Heart right ventricle (tissue), 16 donors: Measurements from ENCODE around the gene TCEAL1. TPM values are rescaled to one million over a fixed set of nuclear protein-coding genes. Genes with fewer than 3 reads are reported as not detected.

Source experiments
- ATAC-seq, 8 donors: fragments of 200-7000 bp; cut with Tn5 transposase; one replicate each; pipeline ENCODE4 v1.9.1; 2020; ENCODE audit warnings: mild to moderate bottlenecking in 8 of 8, moderate library complexity in 8 of 8, moderate number of reproducible peaks in 1 of 8
- DNase-seq, 2 donors: peaks; one replicate each; pipeline ENCODE4 v3.0.0-alpha.2; 2020
- H3K27ac ChIP-seq, 10 donors: fragments of 200-600 bp; sonication (generic) in 2 of 10; one replicate each; pipeline versions ENCODE4 v1.5.0 to v1.8.0; 2020 to 2022; ENCODE audit warnings: mild to moderate bottlenecking in 3 of 10
- H3K27me3 ChIP-seq, 7 donors: fragments of 200-600 bp; one replicate each; pipeline ENCODE4 v1.8.0; 2021 to 2022; ENCODE audit warnings: mild to moderate bottlenecking in 2 of 7
- H3K36me3 ChIP-seq, 9 donors: fragments of 200-600 bp; sonication (generic) in 1 of 9; one replicate each; pipeline versions ENCODE4 v1.5.0 to v1.8.0; 2020 to 2022; ENCODE audit warnings: mild to moderate bottlenecking in 2 of 9
- H3K4me1 ChIP-seq, 9 donors: fragments of 200-600 bp; sonication (generic) in 1 of 9; one replicate each; pipeline versions ENCODE4 v1.5.0 to v1.8.0; 2020 to 2022; ENCODE audit warnings: mild to moderate bottlenecking in 4 of 9
- H3K4me3 ChIP-seq, 10 donors: fragments of 200-600 bp; sonication (generic) in 2 of 10; one replicate each; pipeline versions ENCODE4 v1.5.0 to v1.8.0; 2020 to 2022; ENCODE audit warnings: mild to moderate bottlenecking in 7 of 10, moderate library complexity in 2 of 10
- H3K9me3 ChIP-seq, 11 donors: fragments of 200-600 bp in 10 of 11; sonication (generic) in 2 of 11; one replicate each; pipeline versions ENCODE4 v1.5.0 to v1.8.0; 2013 to 2022; ENCODE audit warnings: mild to moderate bottlenecking in 2 of 11, control low read depth in 1 of 11, moderate library complexity in 1 of 11
- CTCF ChIP-seq, 9 donors: fragments of 200-600 bp; sonication (generic) in 2 of 9; IDR thresholded peaks; one replicate each; pipeline versions ENCODE4 v1.5.0 to v1.8.0; 2021 to 2022; ENCODE audit warnings: antibody characterized with exemption in 9 of 9, mild to moderate bottlenecking in 5 of 9, moderate library complexity in 1 of 9
- WGBS, 2 donors: extraction: QIAGEN DNeasy Blood & Tissue Kit; methylation state at CpG; one replicate each; pipeline ENCODE4 v1.1.7; 2013; ENCODE audit warnings: inconsistent platforms in 1 of 2; 5-methylcytosine and 5-hydroxymethylcytosine counted together
- intact Hi-C, 10 donors: fragments of 100-400 bp; cut with DNase I; formaldehyde crosslinking; loops; one replicate each; pipeline versions ENCODE4 v1.11.1 to v1.14.2; 2022
- polyA plus RNA-seq, 2 donors: library from polyadenylated mRNA; stranded (reverse); fragments of 200-250 nt; gene quantifications; one replicate each; pipeline ENCODE4 v1.2.3, GENCODE V29; 2013
- total RNA-seq, 10 donors: library from RNA; stranded (reverse); fragmentation: NEBNext Ultra II Directional in 3 of 10; extraction: Animal tissue kit (Norgen Biotek cat#: 25700) in 3 of 10; gene quantifications; one replicate each; pipeline versions ENCODE4 v1.2.1 to v1.2.4, GENCODE V29; 2021 to 2023
- donor health status: Arrhythmogenic right ventricular cardiomyopathy.
- donor health status: ischemic (EF 13 %, LVEDD 7.1; RV severe dilation, severe dysfunction).
- donor health status: healthy with polysubstance abuse.
- donor health status: DM: no; HTN: yes; CAD: no.
- donor health status: DM: no; HTN: no; CAD: no.
- donor health status: ischemic (EF 25% LVEDD 6.9; RV normal size, moderate dysfunction).
- donor health status: ischemic (EF 25% LVEDD 5.7; RV mildly dilated, moderate dysfunction).
- donor health status: healthy.
- donor health status: DM: yes; HTN: yes; CAD: no.
- donor health status: Ischemic cardiomyopathy.
- donor health status: ischemic (EF 35%, LVEDD 5.7; RV mildly dilated, moderate dysfunction).
- donor health status: nonischemic (EF 11% LVEDD 7.7; RV severe dilation, severe dysfunction).
- donor health status: DM: yes; HTN: yes; CAD: no.
- donor health status: PGD.
- donor health status: ischemic (EF 29% LVEDD 5.4; RV normal size, mild dysfunction).
- donor health status: nonischemic (EF 23%, LVEDD 6.1; RV moderate dilation, normal function).

TCEAL1 gene
- total and polyA plus RNA-seq, 12 donors, result 16.6 to 33.0 (median 21.6) TPM

DNA sequence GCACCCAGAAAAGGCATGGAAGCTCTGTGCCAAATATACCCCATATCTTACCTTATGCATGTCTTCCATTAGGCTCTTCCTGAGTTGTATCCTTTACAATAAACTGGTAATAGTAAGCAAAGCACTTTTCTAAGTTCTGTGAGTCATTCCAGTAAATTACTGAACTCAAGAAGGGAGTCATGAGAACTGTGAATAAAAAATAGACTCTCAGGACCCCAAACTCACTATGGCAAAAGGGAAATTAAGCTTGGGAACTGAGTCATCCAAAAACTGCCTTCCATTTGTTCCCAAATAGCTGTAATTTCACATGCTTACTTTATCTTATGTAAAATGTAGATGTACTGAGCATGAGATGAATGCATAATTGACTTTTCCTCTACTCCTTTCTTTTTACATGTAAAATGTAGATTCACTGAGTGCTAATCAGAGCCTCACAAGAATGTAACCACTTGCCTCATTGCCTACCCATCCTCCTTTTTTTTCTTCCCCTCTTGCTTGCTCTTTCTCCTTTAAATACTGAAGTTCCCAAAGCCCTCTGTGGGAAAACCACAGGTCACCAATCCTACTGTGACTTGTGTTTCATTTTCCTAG, 12.9 kb upstream of the TCEAL1 start:
- Histone ChIP-seq H3K9me3 (no peaks in the 10 kb centered on the region), H3K4me3 (no peak overlapping the region)
- TF ChIP-seq CTCF (IDR thresholded peaks at IDR 0.05), result no peak

DNA sequence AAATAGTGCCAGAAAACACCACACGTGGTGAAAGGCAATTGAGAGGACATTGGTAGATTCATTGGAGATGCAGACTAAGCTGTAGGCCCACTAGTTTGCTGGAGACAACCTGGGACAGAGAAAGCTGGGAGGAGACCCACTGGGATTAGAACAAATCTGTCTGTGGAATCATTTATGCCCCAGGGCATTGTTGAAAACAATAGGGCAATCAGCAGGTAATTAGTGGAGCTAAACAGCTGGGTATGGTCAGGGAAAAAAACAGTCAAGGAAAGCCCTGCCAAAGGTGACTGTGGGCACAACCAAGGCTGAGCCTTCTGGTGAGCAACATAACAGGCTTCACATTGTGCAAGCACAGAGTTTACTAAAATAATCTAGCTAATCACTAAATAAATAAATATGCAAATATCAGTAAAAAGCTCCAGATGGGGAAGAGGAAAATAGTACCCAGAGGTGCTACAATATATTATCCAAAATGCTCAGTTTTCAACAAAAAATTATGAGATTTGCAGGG, 12.0 kb upstream of the TCEAL1 start:
- H3K4me1 ChIP-seq, result no peaks in the 10 kb centered on the region
- intact Hi-C loops, result no loop called here
- DNase-seq (no peak), ATAC-seq (no peak)
- no peak for TF ChIP-seq CTCF (IDR thresholded peaks at IDR 0.05)
- no peaks in the 10 kb centered on the region for H3K27me3 ChIP-seq
- no peak overlapping the region for H3K4me3 ChIP-seq
- WGBS, 2 donors, result 41 to 47% methylated on average over 1 of the region's 1 CpG
- H3K27ac ChIP-seq, result no peak overlapping the region
- H3K36me3 ChIP-seq, result peaks cover 0 to 8% (median 0%) of the 10 kb centered on the region in 9 donors
- H3K9me3 ChIP-seq, result no peaks in the 10 kb centered on the region

More for the DNA sequence above, 12.9 kb upstream of the TCEAL1 start:
- intact Hi-C loops, result no loop called here
- peaks cover 0 to 5% (median 0%) of the 10 kb centered on the region in 9 donors for H3K36me3 ChIP-seq
- ATAC-seq (no peak), DNase-seq (no peak)
- H3K27ac ChIP-seq, result no peak overlapping the region
- no peaks in the 10 kb centered on the region for H3K4me1 ChIP-seq
- no peaks in the 10 kb centered on the region for H3K27me3 ChIP-seq

- ATAC-seq (no peak), DNase-seq (no peak)
- Histone ChIP-seq H3K27ac (no peak overlapping the region), H3K27me3 (peaks cover 0 to 8% (median 0%) of the 10 kb centered on the region in 7 donors), H3K4me1 (peaks cover 0 to 12% (median 0%) of the 10 kb centered on the region in 9 donors), H3K4me3 (no peak overlapping the region), H3K9me3 (no peaks in the 10 kb centered on the region), H3K36me3 (peaks cover 0 to 15% (median 0%) of the 10 kb centered on the region in 9 donors)
- TF ChIP-seq CTCF (IDR thresholded peaks at IDR 0.05), result no peak
- intact Hi-C loops, result loop anchor here in 2 of 10 donors (10.0 kb wide), 2 partner anchors 61 to 89 kb away; partner anchors contain the start of gene MORF4L2 (in 1 of the 2)
- 68 to 70% methylated on average over 4 of the region's 4 CpGs for WGBS, 2 donors
These were observed 4.7 kb upstream of the TCEAL1 start for GRCh38 chrX:103624111-103624510.

DNA sequence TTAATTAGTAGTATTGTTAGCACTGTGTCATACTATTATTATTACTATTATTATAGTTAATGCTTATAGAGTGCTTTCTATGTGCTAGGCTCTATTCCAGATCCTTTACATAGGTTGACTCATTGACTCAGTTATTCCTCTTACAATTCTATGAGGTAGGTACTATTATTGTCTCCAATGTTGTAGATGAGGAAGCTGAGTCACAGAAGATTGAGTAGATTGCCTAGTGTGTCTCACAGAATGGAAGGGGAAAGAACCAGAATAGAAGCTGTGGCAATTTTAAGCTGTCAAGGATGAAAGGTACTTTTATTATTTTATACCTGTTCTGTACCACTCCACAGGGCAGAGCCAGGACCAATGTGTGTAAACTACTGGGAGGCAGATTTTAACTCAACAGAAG, 1.9 kb upstream of the TCEAL1 start:
- Histone ChIP-seq H3K9me3 (no peaks in the 10 kb centered on the region), H3K27me3 (peaks cover 0 to 23% (median 0%) of the 10 kb centered on the region in 7 donors), H3K4me1 (peaks cover 0 to 23% (median 7%) of the 10 kb centered on the region in 9 donors), H3K36me3 (peaks cover 0 to 11% (median 0%) of the 10 kb centered on the region in 9 donors), H3K4me3 (no peak overlapping the region), H3K27ac (no peak overlapping the region)
- no peak for TF ChIP-seq CTCF (IDR thresholded peaks at IDR 0.05)
- DNase-seq, result no peak
- no peak for ATAC-seq
- intact Hi-C loops, result loop anchor here in 3 of 10 donors (5.0 to 10.0 kb wide), 4 partner anchors 58 to 95 kb away; partner anchors contain the start of gene MORF4L2 (in 2 of the 3)
